ENCODE data around the gene TCHHL1.
"Not testable (repeated sequence)": the region's sequence is repeated elsewhere in the genome, so short reads cannot be mapped to it uniquely, and the experiment has no call there.

DNA sequence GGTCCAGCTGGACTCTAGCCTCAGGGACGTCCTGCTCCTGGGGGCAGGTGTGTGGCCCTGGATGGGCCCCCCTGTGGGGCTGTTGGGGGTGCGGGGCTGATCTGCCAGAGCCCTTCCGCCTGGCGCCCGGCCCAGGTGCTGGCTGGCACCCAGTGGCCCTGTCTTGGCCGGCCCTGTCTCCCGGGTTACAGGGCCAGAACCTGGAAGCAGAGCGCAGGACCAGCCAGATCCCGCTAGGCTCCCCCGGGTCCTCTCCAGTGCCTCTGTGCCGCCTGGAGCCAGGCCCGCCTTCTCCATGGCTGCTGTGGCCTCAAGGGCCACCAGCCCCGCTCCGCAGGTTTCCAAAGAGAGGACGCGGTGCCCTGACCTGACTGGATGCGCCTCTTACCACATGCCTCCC is 7.8 kb downstream of the TCHHL1 start:
- not testable (repeated sequence) for TF ChIP-seq SIN3A (conservative IDR thresholded peaks at IDR 0.05 in 1 of 2, IDR thresholded peaks at IDR 0.05 in 1 of 2; ENCODE audit: low read depth in 1 of 2, low read length in 2 of 2); RFX5 (IDR thresholded peaks at IDR 0.05; ENCODE audit: borderline replicate concordance, low read depth, low read length); GABPA (IDR thresholded peaks at IDR 0.05; ENCODE audit: borderline replicate concordance, insufficient read depth, low read length); EP300 (IDR thresholded peaks at IDR 0.05; ENCODE audit: borderline replicate concordance in 1 of 2, low read depth in 2 of 2, low read length in 2 of 2); CREB1 (IDR thresholded peaks at IDR 0.05)
- TF ChIP-seq, protein P1, sequence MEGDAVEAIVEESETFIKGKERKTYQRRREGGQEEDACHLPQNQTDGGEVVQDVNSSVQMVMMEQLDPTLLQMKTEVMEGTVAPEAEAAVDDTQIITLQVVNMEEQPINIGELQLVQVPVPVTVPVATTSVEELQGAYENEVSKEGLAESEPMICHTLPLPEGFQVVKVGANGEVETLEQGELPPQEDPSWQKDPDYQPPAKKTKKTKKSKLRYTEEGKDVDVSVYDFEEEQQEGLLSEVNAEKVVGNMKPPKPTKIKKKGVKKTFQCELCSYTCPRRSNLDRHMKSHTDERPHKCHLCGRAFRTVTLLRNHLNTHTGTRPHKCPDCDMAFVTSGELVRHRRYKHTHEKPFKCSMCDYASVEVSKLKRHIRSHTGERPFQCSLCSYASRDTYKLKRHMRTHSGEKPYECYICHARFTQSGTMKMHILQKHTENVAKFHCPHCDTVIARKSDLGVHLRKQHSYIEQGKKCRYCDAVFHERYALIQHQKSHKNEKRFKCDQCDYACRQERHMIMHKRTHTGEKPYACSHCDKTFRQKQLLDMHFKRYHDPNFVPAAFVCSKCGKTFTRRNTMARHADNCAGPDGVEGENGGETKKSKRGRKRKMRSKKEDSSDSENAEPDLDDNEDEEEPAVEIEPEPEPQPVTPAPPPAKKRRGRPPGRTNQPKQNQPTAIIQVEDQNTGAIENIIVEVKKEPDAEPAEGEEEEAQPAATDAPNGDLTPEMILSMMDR (IDR thresholded peaks at IDR 0.05; ENCODE audit: control extremely low read depth in 1 of 3, insufficient read depth in 1 of 3, low read depth in 1 of 3, low read length in 3 of 3), result not testable (repeated sequence)
